Stimulated activated CD8-positive, alpha-beta memory T cell treated with anti-CD3 and anti-CD28 coated beads, Interleukin-15, amount 100 ng/mL, for 1 hour (primary cell): ENCODE results near the gene DTNA.

Experiments used
- DNase-seq: peaks from one replicate; pipeline ENCODE4 v3.0.0-alpha.2; 2020; ENCODE audit warnings: low read depth

Gene DTNA

GRCh38 chr18:34807106-34807796 lies 97.2 kb downstream of the DTNA start:
- DNase-seq = no peak

- DNase-seq = no peak
Measured at GRCh38 chr18:34808389-34808788, 98.3 kb downstream of the DTNA start.

GRCh38 chr18:34809451-34810072 lies 99.5 kb downstream of the DTNA start:
- no peak for DNase-seq

GRCh38 chr18:34816183-34816582 lies 106.1 kb downstream of the DTNA start:
- no peak for DNase-seq

- DNase-seq = no peak
Measured at GRCh38 chr18:34817636-34818035, 107.5 kb downstream of the DTNA start.

- no peak for DNase-seq
Measured at GRCh38 chr18:34818064-34818463, 108.0 kb downstream of the DTNA start.

GRCh38 chr18:34820360-34821065 lies 110.4 kb downstream of the DTNA start:
- no peak for DNase-seq

GRCh38 chr18:34821669-34822210 lies 111.6 kb downstream of the DTNA start:
- DNase-seq = no peak

- DNase-seq = no peak
Measured at GRCh38 chr18:34828093-34828492, 118.0 kb downstream of the DTNA start.

GRCh38 chr18:34834897-34835296 lies 124.8 kb downstream of the DTNA start:
- DNase-seq = no peak

- DNase-seq = no peak
Measured at GRCh38 chr18:34835466-34835865, 125.4 kb downstream of the DTNA start.

- no peak for DNase-seq
Measured at GRCh38 chr18:34837769-34838272, 127.7 kb downstream of the DTNA start.

- DNase-seq = no peak
Measured at GRCh38 chr18:34838669-34839068, 128.6 kb downstream of the DTNA start.

- DNase-seq = no peak
Measured at GRCh38 chr18:34840256-34840826, 130.2 kb downstream of the DTNA start.

- no peak for DNase-seq
Measured at GRCh38 chr18:34841891-34842290, 131.8 kb downstream of the DTNA start.

GRCh38 chr18:34844072-34844471 lies 134.0 kb downstream of the DTNA start:
- DNase-seq = no peak

GRCh38 chr18:34844732-34845459 lies 134.8 kb downstream of the DTNA start:
- DNase-seq = no peak

- DNase-seq = no peak
Measured at GRCh38 chr18:34847408-34847807, 137.3 kb downstream of the DTNA start.

- DNase-seq = no peak
Measured at GRCh38 chr18:34848156-34848555, 138.1 kb downstream of the DTNA start.

- DNase-seq = no peak
Measured at GRCh38 chr18:34848695-34849094, 138.6 kb downstream of the DTNA start.

GRCh38 chr18:34857320-34857719 lies 147.2 kb downstream of the DTNA start:
- DNase-seq = no peak

GRCh38 chr18:34858188-34858587 lies 148.1 kb downstream of the DTNA start:
- no peak for DNase-seq
